CD4-positive, alpha-beta T cell treated with Interleukin-4 for 4 hours (primary cell): ENCODE measurements around the gene RNF213.
"Not testable (repeated sequence)": the region's sequence is repeated elsewhere in the genome, so short reads cannot be mapped to it uniquely, and the experiment has no call there.

Experiments used
- DNase-seq: peaks from one replicate; pipeline ENCODE4 v3.0.0-alpha.2; 2020

The RNF213 gene

DNA sequence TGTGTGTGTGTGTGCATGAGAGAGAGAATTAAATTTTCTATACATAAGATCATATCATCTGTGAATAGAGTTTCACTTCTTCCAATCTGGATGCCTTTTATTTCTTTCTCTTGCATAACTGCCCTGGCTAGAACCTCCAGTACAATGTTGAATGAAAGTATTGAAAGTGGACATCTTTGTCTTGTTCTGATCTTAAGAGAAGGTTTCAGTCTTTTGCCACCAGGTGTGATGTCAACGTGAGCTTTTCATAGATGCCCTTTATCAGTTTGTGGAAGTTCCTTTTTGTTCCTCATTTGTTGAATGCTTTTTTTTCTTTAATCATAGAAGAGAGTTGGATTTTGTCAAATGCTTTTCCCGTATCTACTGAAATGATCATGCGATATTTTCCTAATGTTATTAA, 63.3 kb downstream of the RNF213 start:
- DNase-seq: no peak

DNA sequence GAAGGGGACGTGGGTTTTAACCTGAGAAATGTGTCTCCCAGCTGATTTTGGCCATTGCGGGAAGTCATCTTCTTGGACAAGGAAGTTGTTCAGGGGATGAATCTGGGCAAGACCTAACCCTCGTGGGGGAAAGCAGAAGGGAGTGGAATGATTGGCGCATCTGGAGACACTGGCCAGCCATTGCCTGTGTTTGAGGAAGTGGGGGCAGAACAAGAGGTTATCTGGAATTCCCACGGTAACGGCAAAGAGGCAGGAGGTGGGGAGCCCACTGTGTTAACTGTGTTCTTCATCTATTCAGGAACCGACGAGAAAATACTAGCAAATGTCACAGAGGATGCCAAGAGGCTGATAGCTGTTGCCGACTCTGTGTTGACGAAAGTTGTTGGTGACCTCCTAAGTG, 66.9 kb downstream of the RNF213 start:
- no peak for DNase-seq

DNA sequence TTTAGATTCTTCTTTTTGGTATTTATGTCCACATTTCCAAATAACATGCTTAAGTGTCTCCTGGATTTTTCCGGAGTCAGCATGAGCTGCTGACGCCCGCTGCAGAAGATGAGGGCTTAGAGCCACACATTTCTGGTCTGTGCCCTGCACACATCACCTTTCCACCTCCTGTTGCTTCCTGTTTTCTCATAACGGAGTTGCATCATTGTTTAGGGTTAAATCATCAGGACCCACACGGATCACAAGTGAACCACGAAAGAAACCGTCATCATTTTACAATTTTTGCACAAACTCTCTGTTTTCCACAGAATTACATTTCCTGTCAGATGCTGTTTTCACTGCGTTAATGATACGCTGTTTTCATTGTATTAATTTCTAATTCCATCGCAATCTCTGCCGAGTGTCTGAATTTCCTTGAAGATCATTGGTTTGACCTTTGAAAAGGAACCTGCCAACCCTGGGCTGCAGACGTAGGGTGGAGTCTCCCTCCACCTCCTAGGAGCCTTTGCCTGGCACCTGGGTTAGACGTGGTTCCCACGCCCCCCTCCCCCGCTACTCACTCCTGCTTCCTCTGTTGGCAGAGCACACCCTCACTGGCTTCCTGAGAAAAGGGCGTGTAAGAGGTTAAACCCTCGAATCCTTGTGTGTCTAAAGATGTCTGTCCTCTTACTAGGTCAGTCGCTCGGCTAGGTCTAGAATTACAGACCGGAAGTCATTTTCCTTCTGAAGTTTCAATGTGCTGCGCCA, 68.2 kb downstream of the RNF213 start:
- no peak for DNase-seq

DNA sequence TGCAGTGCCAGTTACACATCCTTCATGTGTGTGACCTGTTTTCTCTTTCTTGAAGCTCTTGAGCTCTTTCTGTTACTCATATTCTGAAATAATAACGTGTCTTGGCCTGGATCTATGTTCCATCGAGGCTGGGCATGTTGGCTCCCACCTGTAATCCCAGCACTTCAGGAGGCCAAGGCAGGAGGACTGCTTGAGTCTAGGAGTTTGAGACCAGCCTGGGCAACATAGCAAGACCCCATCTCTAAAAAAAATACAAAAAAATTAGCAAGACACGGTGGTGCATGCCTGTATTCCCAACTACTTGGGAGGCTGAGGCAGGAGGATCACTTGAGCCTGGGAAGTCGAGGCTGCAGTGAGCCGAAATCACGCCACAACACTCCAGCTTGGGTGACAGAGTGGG, 68.8 kb downstream of the RNF213 start:
- not testable (repeated sequence) for DNase-seq

DNA sequence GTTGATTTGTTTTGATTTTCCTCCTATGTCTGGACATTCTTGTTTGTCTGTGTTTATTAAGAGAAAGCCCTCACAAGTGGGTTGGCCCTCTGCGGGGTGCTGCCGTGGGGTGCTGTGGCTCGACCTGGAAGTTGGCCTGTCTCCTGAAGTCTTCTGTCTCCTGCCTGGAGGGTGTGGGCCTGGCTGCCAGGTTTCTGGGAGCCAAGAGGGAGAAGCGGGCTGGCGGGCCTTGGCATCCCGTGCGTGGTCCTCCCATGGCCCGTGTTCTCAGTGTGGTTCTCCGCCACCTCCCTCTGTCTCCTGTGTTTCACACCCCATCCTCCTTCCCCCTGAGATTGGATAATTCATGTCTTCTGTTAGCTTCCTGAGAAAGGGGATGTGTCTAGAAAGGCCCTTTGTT, 69.6 kb downstream of the RNF213 start:
- DNase-seq: no peak

DNA sequence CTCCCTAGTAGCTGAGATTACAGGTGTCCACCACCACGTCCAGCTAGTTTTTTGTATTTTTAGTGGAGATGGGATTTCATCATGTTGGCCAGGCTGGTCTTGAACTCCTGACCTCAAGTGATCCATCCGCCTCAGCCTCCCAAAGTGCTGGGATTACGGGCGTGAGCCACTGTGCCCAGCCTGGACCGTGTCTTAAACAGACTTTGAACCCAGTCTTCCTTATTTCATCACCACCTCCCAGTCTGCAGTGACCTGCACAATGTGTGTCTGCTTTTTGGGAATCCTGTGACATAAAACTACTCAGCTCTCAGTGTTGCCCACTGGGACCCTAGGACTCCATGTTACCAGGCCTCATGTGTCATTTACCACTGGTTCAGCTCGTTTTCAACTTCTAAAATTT, 70.3 kb downstream of the RNF213 start:
- not testable (repeated sequence) for DNase-seq

DNA sequence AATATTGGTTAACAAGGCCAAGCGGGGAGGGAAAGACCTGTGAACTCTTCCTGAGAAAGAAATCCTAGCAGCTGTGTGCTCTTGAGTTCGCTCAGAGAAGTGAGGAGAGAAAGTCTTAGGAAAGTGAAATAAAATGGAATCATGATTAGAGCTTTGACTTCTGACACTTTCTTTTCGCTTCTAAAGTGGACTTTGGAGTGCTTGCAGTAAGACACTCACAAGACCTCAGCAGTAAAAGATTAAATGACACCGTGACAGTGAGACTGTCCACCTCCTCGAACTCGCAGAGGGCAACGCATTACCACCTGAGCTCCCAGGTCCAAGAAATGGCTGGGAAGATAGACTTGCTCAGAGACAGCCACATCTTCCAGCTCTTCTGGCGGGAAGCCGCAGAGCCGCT, 71.2 kb downstream of the RNF213 start:
- DNase-seq: no peak

DNA sequence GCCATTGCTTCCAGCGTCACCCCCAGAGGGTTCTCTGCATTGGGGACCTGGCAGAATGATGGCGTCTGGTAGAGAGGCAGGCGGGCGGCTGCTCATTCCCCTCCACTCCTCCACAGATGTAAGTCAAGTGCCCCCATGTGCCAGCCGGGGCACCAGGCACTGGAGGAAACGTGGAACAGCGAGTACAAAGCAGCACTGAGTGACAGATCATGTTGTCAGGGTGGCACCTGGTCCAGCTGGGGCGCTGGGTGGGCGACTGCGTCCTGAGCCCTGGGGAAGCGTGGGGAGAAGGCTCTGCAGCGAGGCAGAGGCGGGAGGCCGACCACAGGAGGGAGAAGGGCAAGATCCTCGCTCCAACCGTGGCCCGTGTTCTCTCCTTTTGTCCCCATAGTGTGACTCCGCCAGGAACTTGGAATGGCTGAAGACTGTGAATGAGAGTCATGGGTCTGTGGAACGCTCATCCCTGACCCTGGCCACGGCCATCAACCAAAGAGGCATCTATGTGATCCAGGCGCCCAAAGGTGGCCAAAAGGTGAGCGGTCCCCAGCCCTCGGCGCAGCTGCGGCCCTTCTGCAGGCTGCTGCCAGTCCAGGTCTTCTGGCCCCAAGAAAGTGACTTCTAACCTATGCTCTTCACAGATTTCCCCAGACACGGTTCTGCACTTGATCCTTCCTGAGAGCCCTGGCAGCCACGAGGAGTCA, 76.7 kb downstream of the RNF213 start:
- no peak for DNase-seq

DNA sequence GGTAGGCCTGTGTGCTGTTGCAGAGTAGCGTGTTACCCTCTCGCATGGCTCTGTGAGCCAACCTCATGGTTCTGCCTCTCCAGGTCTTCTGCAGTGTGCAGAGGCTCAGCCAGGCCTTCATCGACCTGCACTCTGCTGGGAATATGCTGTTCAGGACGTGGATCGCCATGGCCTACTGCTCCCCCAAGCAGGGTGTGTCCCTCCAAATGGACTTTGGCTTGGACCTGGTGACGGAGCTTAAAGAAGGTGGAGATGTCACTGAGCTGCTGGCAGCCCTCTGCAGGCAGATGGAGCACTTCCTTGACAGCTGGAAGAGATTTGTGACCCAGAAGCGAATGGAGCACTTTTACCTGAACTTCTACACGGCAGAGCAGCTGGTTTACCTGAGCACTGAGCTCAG, 78.5 kb downstream of the RNF213 start:
- DNase-seq: no peak

DNA sequence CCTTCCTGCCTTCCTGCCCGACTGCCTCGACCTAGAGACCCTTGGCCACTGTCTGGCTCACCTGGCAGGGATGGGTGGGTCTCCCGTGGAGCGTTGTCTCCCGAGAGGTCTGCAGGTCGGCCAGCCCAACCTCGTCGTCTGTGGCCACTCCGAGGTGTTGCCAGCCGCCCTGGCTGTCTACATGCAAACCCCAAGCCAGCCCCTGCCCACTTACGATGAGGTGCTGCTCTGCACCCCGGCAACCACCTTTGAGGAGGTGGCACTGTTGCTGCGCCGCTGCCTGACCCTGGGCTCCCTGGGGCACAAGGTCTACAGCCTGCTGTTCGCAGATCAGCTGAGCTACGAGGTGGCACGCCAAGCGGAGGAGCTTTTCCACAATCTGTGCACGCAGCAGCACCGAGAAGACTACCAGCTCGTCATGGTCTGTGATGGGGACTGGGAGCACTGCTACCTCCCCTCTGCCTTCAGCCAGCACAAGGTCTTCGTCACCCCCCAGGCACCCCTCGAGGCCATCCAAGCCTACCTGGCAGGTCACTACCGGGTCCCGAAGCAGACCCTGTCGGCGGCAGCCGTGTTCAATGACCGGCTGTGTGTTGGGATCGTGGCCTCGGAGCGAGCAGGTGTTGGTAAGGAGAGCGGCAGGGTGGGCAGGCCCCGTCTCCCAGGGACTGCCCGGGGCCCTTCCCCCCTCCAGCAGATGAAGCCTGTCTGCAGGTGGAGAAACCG, 79.2 kb downstream of the RNF213 start:
- DNase-seq: no peak

DNA sequence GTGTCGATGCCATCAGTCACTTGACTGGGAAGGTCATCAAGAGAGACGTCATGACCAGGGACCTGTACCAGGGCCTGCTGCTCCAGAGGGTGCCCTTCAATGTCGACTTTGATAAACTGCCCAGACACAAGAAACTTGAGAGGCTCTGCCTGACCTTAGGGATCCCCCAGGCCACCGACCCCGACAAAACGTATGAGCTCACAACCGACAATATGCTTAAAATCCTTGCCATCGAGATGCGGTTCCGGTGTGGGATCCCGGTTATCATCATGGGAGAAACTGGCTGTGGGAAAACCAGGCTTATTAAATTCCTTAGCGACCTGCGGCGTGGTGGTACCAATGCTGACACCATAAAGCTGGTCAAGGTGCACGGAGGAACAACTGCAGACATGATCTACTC, 84.7 kb downstream of the RNF213 start:
- DNase-seq: no peak

DNA sequence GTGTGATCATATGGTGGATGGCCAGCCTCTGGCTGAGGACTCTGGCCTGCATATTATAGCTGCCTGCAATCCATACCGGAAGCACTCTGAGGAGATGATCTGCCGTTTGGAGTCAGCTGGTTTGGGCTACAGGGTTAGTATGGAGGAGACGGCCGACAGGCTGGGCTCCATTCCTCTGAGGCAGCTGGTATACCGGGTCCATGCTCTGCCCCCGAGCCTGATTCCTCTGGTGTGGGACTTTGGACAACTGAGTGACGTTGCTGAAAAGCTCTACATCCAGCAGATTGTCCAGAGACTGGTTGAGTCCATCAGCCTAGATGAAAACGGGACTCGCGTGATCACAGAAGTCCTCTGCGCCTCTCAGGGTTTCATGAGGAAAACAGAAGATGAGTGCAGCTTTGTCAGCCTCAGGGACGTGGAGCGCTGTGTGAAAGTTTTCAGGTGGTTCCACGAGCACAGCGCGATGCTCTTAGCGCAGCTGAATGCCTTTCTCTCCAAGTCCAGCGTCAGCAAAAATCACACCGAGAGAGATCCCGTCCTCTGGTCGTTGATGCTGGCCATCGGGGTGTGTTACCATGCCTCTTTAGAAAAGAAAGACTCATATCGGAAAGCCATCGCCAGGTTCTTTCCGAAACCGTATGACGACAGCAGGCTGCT, 85.3 kb downstream of the RNF213 start:
- DNase-seq: no peak

DNA sequence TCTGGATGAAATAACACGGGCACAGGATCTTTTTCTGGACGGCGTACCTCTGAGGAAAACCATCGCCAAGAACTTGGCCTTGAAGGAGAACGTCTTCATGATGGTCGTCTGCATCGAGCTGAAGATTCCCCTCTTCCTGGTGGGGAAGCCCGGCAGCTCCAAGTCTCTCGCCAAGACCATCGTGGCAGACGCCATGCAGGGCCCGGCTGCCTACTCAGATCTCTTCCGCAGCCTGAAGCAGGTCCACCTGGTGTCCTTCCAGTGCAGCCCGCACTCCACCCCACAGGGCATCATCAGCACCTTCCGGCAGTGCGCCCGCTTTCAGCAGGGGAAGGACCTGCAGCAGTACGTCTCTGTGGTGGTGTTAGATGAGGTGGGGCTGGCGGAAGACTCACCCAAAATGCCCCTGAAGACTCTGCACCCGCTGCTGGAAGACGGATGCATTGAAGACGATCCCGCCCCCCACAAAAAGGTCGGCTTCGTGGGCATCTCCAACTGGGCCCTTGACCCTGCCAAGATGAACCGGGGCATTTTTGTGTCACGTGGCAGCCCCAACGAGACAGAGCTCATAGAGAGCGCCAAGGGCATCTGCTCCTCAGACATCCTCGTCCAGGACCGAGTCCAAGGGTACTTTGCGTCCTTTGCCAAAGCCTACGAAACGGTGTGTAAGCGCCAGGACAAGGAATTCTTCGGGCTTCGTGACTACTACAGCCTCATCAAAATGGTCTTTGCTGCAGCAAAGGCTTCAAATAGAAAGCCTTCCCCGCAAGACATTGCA, 86.0 kb downstream of the RNF213 start:
- no peak for DNase-seq

DNA sequence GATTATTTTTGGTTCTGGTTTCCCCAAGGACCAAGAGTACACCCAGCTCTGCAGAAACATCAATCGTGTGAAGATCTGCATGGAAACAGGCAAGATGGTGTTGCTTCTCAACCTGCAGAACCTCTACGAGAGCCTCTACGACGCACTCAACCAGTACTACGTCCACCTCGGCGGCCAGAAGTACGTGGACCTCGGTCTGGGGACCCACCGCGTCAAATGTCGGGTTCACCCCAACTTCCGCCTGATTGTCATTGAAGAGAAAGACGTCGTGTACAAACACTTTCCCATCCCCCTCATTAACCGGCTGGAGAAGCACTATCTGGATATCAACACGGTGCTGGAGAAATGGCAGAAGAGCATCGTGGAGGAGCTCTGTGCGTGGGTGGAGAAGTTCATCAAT, 86.9 kb downstream of the RNF213 start:
- no peak for DNase-seq

DNA sequence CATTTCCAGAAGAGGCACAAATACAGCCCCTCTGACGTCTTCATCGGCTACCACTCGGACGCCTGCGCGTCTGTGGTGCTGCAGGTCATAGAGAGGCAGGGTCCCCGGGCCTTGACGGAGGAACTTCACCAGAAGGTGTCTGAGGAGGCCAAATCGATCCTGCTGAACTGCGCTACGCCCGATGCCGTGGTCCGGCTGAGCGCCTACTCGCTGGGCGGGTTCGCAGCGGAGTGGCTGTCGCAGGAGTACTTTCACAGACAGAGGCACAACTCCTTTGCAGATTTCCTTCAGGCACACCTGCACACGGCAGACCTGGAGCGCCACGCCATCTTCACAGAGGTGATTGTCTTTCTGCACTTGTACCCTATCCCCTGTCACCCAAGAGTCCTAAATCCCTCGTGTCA, 87.3 kb downstream of the RNF213 start:
- DNase-seq: no peak

DNA sequence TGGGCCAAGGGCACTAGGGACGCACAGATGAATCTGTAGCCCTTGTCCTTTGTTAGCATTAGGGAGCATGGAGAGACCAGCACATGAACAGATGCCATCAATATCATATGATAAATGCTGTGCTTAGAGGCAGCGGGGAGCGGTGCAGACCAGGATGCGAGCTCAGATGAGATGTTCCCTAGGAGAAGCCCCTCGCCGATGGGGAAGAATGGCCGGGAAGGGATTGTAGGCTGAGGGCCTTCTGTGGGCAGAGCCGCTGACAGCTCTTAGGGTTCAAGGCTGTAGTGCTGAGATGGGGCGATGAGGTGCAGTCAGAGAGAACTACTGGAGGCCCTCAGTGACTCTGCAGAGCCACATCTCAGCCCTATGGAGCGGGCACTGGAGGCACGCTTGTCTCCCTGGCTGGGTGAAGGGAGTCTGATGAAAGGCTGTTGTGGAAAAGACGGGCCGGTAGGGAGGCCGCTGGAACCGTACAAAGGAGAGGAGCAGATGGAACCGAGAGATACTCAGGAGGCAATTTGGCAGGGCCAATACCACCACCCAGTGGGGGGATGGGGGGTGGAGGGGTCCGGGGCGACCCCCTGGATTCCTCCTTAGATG, 88.0 kb downstream of the RNF213 start:
- no peak for DNase-seq

DNA sequence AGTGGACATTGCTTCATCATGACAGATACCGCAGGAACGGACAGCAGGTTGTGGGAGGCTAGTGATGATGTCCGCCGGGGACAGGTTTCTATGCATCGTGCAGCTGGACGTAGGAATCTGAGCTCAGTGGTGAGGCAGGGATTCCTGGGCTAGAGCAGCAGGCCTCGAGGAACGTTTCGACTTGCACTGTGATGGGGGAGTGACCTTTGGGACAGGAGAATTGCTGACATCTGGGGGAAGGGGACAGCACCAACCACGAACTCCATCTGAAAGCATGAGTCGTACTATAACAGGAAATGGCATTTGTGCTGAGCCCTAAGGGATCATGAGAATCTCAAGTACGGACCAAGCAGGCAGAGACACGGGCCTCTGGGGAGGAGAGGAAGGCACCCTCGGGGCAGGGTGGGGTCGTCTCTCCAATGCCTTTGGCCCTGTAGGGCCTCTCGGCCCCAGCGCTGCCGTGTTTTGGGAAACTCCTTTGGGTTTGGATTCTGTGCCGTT, 88.5 kb downstream of the RNF213 start:
- DNase-seq: no peak

DNA sequence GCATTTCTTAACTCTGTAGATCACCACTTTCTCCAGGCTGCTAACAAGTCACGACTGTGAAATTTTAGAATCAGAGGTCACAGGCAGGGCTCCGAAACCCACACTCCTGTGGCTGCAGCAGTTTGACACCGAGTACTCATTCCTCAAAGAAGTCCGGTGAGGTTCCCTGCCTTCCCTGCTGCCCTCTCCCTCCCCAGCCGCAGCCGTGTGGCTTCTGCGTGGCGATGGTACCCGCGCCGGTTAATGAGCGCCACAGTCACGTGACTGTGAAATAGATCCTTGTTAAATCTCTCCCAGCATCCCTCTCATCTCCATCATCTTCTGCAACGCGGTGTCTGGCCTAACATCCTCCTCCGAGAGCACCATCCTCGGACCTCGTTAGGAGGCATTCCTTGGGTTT, 89.1 kb downstream of the RNF213 start:
- DNase-seq: no peak

DNA sequence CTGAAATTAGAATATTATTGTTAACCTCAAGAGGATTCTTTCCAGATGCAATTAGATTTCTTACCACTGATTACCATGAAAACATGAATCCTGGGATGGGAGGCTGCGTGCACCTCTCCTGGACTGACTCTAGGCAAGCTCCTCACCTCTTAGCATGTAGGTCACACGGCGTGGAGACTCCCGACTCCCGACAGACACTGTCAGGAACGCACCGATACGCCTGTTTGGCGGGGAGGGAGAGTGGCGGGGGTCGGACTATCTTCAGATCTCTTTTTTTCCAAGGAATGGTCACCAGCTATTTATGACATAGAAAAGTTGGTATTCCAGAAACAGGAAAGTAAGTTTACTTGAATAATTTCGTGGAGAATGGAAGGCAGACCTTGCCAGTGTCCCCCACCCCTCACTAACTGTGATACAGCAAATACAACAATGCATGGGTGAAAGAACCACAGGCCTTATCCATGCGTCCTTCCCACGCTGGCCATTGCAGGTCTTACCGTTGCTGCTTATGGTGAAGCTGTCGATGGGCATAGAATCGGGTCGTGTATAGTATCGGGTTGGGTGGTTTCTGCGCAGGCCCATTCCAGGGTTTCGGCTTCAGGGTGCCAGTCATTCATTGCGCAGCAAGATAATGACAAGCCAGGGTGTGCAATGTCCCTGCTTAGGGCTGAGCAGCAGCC, 91.7 kb downstream of the RNF213 start:
- no peak for DNase-seq

DNA sequence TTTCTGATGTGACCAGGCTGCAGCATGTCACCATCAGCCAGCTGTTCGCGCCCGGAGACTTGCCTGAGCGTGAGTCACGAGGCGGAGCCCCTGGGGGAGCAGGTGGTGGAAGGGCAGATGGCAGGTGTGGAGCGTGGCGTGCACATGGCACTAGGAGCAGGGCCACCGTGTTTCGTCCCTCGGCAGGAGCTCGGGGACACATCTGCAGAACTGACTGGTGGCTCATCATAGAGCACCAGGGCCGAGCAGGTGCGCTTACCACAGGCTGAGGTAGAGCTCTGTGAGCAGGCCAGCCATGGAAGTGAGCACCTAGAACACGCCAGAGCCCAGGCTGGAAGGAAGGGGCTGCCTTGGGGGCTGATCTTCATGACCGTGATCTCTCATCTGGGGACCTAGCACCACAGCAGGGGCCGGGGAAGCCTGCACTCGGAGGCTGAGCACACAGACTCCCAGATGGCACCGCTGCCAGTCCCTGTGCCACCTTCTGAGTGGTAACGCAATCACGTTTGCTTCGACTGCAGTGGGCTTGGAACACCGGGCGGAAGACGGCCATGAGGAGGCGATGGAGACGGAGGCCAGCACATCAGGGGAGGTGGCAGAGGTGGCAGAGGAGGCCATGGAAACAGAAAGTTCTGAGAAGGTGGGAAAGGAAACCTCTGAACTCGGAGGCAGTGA, 92.5 kb downstream of the RNF213 start:
- no peak for DNase-seq

DNA sequence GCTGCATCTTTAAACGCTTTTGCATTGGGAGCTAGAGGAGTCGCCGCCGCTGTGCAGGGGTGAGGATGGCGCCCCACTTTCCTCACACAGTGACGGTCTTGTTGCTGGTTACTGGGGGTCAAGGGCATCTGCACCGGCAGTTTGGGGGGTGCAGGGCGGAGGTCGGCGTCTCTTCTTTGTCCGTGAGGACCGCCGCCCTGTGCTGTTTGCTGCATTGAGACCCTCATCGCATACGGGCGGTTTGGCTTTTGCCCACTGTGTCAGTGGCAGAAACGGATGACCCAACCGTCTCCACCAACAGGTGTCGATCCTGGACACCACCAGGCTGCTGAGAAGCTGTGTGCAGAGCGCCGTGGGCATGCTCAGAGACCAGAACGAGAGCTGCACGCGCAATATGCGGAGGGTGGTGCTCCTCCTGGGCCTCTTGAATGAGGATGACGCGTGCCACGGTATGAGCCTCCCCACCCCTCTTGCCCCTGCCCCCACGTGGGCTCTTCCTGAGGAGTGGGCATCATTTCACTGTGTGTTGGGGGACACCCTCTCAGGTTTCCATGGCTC, 93.1 kb downstream of the RNF213 start:
- no peak for DNase-seq
